ENCODE results near the gene JARID2.
"Not testable (repeated sequence)": the region's sequence is repeated elsewhere in the genome, so short reads cannot be mapped to it uniquely, and the experiment has no call there.

The JARID2 gene

DNA sequence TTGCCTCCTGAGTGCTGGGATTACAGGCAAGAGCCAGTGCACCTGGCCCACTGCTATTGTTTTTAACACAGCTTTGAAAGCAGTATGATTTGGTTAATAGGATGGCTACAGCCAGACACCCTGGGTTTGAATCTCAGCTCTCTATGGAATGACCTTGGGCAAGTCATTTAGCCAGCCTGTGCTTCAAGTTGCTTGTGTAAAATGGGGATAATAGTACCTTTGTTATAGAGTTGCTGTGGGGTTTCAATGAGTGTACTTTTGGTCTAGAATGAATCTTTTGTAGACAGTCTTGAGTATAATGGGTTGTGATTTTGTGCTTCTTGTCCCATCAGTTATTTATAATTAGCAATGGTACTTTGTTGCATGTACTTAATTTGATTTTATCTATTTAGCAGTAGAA is 70.9 kb downstream of the JARID2 start:
- DNase-seq: no peak

DNA sequence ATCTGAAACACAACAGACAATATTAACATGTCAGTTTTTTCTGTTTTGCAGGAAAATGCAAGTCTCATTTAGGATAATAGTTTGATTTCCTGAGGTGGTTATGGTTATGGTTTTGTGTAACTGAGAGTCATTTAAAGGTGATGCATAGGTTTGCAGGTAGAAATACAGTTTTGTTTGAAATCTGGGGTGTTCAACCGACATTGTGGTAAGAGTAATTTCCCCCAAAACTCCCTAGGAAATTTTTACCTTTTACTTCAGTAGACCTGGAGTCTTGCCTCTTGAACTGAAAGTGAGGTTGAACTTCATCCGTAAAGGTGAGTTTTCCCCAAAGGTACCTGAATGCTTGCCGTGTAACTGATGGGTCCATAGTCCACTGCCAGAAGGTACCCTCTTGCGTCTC is 71.4 kb downstream of the JARID2 start:
- DNase-seq: no peak

DNA sequence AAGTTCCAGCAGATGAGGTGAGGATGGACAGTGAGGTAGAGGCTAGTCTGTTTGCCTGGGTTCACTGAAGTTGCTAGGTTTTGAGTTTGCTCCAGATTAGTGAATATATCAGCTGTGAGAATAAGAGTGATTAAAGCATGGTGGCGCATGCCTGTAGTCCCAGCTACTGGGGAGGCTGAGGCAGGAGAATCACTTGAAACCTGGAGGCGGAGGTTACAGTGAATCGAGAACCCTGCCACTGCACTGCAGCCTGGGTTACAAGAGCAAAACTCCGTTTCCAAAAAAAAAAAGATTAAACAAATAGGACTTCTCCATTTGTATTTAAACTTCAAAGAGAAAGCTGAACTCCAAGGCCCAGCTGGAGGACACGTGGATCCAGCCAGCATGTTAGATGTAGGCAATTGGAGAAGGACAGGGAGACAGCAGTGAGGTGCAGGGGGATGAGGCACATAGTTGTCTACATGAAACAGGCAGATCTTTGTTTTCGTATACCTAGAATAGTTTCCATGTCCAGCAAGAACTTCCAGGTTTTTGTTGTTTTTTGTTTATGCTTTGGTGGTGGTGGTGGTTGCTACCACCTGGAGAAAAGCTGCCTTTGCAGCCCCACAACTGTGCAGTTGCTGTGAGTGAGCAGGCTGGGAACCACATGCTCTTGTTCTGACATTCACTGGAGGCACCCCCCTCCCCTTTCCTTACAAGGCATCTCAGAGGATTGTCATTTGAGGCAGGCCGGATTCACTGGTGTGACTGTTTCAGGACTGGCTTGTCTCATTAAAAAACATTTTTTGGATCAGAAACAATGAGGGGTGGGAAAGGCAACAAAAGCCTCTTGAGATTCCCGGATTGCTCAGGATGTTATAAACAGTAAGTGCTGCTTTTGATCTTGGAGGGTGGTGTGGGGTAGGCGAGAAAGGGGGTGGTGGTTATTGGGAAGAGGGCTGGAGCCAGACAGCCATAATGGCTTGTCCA is 72.3 kb downstream of the JARID2 start:
- peak; percentile 41 for DNase-seq

DNA sequence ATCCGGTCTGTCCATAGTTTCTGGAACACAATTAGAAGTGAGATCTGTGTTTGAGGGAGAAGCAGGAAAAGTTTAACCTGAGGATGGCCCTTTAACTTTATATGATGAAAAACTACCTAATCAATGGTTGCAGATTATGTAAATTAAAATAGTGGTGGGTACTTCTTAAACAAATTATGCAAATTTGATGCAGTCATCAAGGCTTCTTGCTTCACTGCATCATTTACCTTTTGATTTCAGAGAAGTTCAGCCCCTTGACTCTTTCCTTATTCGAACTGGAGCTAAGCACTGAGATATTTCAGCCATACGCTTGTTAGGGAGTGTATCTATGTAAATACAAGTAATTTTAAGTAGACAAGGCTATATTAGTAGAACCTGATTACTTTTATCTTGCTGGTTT is 73.8 kb downstream of the JARID2 start:
- no peak for DNase-seq

DNA sequence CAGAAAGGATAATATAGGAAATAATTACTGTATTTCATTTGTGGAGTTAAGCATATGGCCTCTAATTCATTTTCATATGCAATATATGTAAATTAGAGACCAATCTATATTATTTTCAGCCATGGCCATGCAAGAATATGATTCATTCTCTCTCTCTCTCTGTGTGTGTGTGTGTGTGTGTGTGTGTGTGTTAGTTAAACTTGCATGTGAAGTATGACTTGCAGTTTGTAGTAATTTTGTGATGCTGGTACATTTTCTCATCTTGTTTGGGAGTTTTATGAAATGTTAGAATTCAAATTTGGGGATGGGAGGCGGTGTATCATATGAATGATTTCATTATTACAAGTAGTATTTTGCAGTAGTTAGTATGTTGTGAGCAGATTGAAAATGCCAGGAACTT is 74.8 kb downstream of the JARID2 start:
- DNase-seq: peak; percentile 37

DNA sequence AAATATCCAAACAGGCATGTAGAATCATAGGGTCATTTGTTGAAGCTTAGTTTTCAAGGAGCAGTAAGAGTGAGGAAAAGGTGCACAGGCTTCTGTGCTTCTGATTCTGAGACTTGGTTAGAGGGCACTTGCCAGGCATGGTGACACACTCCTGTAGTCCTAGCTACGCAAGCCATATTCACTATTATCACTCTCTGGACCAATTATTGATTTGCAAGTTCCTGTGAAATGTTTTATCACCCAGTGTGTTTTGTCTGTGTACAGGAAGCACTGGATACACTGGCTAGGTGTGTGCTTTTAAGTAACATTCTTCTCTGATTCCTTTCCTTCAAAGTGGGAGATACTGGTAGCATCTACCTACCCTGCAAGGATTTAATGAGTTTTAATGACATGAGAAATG is 76.3 kb downstream of the JARID2 start:
- no peak for DNase-seq

DNA sequence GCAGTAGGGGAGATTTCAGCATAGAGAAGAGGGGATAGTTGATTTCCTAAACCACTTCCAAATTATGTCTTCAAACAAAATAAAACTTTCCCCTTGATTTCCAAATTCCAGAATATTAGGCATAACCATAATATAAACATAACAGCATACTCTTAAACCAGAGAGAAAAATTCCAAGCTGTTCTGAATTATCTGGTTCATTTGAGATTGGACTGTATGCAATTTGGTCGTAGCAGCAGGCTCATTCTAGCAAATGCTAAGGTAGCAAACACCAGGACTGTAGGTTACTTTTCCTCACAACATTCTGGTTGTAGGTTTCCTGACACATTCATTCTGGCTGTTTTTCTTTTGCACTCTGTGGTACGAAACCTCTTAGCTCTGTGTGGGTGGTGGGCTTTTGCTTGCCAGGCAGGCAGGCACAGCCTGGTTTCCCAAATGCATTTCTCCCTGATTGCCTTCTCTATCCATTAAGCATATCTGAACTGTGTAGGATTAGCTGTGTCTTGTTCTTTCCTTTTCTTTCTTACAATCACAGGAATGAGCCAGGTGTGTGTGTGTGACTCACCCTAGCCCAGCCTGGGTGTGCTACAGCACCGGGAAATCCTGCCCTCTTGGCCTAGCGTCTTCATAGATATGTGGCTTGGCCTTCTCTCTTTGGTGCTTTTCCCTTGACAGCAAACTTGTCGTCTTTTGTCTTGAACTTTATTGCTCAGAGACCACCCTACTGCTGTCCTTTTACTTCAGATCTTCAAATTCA is 77.1 kb downstream of the JARID2 start:
- DNase-seq: peak; percentile 27

DNA sequence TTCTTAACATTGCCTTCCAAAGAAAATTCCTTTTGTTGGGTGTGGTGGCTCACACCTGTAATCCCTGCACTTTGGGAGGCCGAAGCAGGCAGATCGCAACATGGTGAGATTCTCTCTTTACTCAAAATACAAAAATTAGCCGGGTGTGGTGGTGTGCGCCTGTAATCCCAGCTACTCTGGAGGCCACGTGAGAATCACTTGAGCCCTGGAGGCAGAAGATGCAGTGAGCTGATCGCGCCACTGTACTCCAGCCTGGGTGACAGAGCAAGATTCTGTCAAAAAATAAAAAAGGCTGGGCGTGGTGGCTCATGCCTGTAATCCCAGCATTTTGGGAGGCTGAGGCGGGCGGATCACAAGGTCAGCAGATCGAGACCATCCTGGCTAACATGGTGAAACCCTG is 77.7 kb downstream of the JARID2 start:
- not testable (repeated sequence) for DNase-seq

DNA sequence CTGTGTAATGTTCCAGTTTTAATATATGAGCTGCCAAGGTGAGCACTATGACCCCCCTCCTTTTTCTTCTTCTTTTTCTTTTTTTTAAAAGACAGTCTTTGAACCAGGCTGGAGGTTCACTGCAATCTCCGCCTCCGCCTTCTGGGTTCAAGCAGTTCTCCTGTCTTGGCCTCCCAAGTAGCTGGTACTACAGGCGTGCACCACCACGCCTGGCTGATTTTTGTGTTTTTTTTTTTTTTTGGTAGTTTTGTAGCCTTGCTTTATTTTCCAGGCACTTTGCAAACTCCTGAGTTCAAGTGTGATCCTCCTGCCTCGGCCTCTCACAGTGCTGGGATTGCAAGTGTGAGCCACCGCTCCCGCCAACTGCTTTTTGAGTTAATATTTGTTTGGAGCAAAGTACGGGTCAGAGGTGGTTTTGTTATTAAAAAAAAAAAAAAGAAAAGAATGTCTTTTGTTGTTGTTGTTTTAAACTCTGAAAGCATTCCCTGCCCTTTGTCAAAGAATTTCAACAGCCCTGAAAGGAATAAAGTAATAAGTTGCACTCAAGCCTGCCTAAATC is 78.6 kb downstream of the JARID2 start:
- DNase-seq: no peak

DNA sequence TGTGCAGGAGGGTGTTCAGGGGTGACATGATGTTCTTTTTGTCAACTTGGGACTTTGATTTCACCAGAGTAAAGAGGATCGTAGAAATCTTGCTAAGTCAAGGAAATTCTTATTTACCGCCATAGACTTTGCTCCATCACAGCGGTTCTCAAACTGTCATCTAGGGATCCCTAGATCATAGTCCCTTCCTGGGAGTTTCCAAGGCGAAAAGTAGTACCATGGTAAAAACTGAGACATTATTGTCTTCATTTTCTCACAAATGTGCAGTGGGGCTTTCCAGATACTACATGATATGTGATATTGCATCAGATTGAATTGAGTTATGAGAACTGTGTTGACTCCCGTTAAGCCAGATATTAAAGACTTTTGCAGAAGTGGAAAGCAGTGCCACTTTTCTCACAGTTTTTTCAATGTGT is 79.7 kb downstream of the JARID2 start:
- no peak for DNase-seq

DNA sequence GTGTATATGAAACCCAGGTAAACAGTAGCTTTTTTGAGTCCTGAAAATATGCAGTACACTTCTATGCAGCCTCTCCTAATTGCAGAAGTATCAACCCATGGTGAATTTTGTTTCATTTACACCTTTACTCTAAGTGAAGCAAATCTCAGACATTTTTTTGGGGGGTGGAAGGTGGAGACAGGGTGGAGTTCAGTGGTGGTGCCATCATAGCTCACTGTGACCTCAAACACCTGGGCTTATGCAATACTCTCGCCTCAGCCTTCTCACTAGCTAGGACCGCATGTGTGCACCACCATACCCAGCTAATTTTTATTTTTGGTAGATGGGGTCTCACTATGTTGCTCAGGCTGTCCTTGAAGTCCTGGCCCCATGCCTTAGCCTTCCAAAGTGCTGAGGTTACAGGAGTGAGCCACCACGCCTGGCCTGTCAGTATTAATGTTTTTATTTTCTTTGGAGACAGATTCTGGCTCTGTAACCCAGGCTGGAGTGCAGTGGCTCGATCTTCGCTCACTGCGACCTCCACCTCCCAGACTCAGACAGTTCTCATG is 80.3 kb downstream of the JARID2 start:
- DNase-seq: no peak

DNA sequence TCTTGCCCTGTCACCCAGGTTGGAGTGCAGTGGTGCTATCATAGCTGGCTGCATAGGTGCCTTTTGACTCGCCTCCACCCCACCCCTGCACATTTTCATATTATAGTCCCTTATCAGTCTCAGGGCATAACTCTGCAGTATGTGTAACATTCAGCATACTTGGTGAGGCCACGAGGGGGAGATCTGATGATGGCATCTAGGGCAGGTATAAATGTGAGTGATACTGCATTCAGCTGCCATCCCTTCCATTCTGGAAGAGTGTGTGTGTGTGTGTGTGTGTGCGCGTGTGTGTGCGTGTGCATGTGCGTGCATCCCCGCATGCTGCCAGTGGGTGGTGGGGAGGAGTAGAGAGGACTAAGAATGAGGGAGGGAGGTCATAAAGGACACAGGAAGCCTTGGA is 81.4 kb downstream of the JARID2 start:
- peak; percentile 48 for DNase-seq

DNA sequence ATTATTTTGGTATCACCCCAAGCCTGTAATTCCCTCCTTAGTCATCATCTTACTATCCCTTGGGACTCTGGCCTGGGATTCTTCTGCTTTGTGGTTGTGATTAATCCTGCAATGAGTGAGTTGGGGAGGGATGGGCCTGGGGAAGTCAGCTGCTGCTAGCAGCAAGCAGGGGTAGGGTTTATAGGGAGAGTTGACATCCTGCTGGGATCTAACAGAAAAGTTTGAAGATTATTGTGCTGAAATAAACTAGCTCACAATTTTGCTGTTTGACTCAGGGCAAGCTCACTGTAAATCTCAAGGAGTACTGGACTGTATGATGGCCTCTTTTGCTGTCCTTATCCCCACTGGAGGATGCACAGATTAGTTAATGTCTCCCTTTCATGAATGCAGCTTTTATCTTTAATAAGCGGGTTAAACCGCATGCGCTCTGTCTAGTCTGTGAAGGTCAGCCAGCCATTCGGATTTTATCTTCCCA is 83.4 kb downstream of the JARID2 start:
- no peak for DNase-seq

DNA sequence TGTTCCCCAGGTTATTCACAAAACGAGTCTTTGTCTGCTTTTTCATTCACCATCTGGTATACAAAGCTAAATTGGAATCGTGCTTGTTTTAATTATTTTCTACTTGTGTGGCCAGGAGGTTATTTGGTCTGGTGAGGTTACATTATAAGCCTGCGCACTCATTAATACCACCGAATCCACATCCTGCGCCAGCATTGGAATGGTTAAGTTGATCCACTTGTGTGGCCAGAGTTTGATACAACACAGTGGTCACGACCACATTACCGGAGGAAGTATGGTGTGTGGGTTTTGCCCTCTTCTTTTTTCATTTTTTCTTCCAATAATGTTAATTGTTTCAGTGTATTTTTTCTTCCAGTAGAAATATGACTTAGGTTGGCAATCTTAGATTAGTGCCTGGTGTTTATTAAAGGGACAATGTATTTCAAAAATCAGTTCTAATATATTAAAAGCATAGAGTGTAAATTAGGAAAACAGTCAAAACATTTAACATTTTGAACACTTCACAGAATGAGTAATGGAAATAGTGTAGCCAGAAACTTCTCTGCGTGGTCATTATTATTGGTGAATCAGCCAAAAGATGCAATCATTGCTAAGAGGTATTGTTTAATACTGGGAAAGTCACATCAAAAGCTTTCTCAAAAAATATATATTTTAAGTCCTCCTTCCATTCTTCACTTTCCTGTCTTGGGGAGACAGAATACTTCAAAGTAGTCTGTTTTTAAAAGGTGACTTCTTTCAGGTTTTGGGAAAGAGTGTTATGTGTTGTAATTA is 84.5 kb downstream of the JARID2 start:
- no peak for DNase-seq

DNA sequence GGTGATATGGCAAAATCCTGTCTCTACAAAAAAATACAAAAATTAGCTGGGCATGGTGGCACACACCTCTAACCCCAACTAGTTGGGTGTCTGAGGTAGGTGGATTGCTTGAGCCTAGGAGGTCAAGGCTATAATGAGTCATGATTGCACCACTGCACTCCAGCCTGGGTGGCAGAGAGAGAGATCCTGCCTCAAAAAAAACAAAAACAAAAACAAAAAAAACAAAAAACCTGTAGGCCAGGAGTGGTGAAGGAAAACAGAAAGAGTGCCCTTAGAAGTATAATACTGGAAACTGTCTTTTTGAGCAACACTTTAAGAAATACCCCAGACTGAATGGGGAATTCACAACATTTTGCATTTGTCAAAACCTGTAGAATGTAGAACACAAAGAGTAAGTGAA is 85.3 kb downstream of the JARID2 start:
- no peak for DNase-seq

DNA sequence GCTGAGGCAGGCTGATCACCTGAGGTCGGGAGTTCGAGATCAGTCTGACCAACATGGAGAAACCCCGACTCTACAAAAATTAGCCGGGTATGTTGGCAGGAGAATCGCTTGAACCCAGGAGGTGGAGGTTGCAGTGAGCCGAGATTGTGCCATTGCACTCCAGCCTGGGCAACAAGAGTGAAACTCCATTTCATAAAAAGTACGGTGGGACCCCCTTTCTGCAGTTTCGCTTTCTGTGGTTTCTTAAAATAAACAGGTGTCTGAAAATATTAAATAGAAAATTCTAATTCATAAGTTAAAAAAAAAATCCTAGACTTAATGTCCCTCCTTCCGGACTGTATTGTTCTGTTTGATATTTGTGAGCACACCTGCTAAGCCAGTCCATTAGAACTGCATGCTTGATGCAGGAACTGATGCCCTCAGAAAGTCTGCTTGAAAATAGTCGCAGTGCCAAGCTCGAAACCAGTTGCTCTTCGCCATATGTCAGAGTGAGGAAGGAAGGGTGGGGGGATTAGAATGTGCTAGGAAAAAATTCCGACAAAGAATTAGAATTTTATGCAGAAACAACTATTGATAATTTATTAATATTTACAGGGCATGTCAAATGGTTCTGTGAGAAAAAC is 85.9 kb downstream of the JARID2 start:
- DNase-seq: no peak

DNA sequence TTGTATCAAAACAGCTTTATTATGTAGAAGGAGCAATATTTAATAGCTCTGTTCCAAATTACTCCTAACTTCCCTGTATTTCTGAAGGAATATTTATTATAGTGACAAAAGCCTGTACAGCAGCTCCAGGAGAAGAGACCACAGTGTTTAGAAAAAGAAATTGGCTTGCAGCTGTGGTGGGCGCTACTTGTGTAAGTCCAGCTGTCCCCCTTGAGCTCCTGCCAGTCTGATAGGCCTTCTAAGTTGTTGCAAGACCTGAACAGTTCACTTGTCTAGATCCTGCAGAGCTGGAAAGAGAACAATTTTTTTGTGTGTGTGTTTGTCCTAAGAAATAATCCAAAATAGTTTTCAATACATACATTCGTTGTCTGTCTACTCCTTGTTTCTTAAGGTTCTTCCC is 86.6 kb downstream of the JARID2 start:
- no peak for DNase-seq

DNA sequence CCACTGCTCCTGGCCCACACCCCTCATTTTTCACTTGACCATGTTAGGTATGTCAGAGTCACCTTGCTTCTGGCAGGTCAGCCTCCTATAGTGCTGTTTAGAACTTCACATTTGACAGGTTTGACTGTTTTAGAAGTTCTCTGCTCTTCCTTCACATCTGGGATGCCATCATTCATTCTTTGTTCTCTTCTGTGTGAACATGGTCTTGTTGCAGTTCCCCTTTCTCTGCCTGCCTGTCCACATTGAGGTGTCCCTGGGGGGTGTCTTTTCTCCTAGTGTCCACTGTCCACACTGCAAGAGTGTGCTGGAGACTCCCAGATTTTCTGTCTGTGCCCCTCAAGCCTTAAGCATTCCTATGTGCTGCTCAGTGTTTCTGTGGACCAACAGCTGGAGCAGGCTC is 89.5 kb downstream of the JARID2 start:
- DNase-seq: no peak

DNA sequence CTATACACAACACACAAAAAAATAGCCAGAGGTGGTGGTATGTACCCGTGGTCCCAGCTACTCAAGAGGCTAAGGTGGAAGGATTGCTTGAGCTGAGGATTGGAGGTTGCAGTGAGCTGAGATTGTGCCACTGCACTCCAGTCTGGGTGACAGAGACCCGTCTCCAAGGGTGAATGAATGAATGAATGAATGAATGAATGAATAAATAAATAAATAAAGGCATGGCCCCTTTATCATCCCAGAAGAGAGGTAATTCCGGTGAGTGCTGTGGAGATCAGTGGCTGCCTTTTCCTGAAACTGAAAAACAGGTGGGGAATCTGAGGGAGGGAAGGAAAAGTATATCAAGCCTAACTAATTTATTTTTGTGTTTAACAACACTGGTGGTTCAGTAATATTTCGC is 90.0 kb downstream of the JARID2 start:
- no peak for DNase-seq

DNA sequence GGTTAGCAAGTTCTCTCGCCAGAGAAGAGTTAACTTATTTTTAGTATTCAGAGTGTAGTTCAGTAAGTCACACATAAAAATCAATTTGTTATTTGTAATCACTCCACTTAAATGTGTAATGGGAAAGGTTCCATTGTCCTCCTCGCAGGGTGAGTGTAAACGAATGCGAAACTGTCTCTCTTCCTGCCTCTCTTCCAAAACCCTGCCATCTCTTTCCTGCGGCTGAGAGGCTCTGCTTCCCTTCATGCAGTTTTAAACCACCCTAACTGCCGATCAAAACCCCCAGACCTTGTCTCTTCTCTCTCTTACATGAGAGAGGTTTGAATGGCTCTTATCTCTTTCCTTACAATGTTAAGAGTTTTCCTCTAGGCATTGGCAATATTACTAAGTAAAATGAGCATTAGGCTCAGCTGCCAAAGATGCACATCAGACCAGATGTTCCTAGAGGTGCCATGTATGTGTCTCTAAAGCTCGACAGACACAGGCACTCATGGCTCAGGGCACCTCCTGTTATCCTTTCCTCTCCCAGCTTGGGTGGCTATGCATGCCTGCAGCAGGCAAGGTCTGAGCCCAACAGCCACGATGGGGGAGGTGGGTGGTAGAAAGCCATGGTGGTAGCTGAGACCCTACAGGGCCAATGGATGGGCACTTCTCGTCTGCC is 91.2 kb downstream of the JARID2 start:
- DNase-seq: no peak

DNA sequence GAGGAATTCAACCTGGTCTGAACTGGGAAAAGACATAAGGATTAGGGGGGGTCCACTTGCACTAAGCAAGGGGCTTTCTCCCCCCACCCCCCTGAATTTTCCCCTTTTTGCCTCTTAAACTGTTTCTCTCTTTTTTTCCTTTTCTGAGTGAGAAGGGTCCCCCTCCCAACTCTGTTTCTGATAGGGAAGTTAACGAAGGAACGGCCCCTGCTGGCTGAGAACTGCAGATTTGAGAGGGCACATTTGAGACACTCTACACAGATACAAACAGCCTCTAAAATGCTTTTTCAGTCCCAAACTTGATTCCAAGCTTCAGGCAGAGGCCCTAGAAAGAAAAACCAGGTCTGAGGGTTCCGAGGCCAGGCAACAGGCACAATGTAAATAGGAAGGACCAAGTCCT is 91.7 kb downstream of the JARID2 start:
- DNase-seq: no peak

DNA sequence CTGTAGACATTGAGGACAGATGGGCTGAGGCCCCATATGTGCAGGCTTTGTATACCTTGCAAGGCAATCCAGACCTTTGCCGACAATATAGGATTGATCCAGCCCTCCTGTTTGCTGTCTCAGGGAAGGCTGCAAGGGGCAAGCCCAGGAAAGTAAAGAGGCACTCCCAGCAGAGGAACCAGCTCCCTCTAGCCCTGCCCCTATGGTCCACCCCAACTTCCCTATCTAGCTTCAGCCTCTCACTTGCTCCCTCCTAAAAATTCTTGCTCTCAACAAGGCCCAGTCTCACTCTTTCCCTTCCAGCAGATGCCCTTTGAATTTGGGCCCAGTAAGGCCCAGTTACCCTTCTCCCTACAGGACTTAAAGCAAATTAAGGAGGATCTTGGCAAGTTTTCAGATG is 92.6 kb downstream of the JARID2 start:
- no peak for DNase-seq

Data from stimulated activated CD4-positive, alpha-beta T cell treated with anti-CD3 and anti-CD28 coated beads, Interleukin-15, amount 100 ng/mL, for 24 hours (primary cell).